BLaER1 (cell line): ENCODE measurements around the gene CDH23.

Source experiments
- H3K27ac ChIP-seq: shearing (Covaris generic); formaldehyde crosslinking; 2 replicates; pipeline ENCODE4 v1.8.1; 2022
- H3K27me3 ChIP-seq: shearing (Covaris generic); formaldehyde crosslinking; 2 replicates; pipeline ENCODE4 v1.8.1; 2022
- H3K36me3 ChIP-seq: shearing (Covaris generic); formaldehyde crosslinking; 2 replicates; pipeline ENCODE4 v1.8.1; 2022
- H3K4me1 ChIP-seq: shearing (Covaris generic); formaldehyde crosslinking; 2 replicates; pipeline ENCODE4 v1.8.1; 2022
- H3K4me2 ChIP-seq: shearing (Covaris generic); formaldehyde crosslinking; 2 replicates; pipeline ENCODE4 v1.8.1; 2022
- H3K4me3 ChIP-seq: shearing (Covaris generic); formaldehyde crosslinking; 2 replicates; pipeline ENCODE4 v1.8.1; 2022
- H3K9ac ChIP-seq: shearing (Covaris generic); formaldehyde crosslinking; 2 replicates; pipeline ENCODE4 v1.8.1; 2022
- H3K9me3 ChIP-seq: shearing (Covaris generic); formaldehyde crosslinking; 2 replicates; pipeline ENCODE4 v1.8.1; 2022
- H4K20me1 ChIP-seq: shearing (Covaris generic); formaldehyde crosslinking; 2 replicates; pipeline ENCODE4 v1.8.1; 2022
- Cebpa-rat ChIP-seq: shearing (Covaris generic); IDR thresholded peaks from 2 replicates; pipeline ENCODE4 v1.8.1; 2022

CDH23 gene

DNA sequence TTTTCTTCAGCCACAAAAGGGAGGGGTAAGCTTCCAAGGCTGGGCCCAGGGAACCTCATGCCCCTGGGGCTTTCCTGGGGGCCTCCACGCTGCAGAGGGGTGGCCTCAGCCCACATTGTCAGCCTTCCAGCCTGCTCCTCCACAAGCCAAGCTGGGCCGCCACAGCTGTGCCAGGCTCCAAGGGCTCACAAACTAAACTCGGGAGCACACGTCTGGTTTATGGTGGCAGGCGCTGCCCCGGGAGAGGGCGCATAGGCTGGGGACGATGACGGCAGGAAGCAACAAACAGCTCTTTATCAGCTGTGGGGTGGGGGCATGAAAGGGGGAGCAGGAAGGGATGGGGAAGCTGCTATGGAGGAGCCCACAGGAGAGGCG, 6.3 kb upstream of the CDH23 start:
- peak overlapping the region; percentile 75 for H3K4me2 ChIP-seq
- peak overlapping the region; percentile 11; the same call in 1 of the 2 replicates for H3K9ac ChIP-seq
- H3K36me3 ChIP-seq, result no peaks in the 10 kb centered on the region
- H3K4me1 ChIP-seq, result peaks cover 28% of the 10 kb centered on the region
- H3K27me3 ChIP-seq, result 0 out of 2 replicates have a peak, but pooled peaks cover 6% of the 10 kb centered on the region
- 0 out of 2 replicates have a peak overlapping the region, but pooled peaks have one; percentile 0 for H3K27ac ChIP-seq
- TF ChIP-seq Cebpa-rat, result no peak
- no peaks in the 10 kb centered on the region for H4K20me1 ChIP-seq
- H3K4me3 ChIP-seq, result no peak overlapping the region
- no peaks in the 10 kb centered on the region for H3K9me3 ChIP-seq

DNA sequence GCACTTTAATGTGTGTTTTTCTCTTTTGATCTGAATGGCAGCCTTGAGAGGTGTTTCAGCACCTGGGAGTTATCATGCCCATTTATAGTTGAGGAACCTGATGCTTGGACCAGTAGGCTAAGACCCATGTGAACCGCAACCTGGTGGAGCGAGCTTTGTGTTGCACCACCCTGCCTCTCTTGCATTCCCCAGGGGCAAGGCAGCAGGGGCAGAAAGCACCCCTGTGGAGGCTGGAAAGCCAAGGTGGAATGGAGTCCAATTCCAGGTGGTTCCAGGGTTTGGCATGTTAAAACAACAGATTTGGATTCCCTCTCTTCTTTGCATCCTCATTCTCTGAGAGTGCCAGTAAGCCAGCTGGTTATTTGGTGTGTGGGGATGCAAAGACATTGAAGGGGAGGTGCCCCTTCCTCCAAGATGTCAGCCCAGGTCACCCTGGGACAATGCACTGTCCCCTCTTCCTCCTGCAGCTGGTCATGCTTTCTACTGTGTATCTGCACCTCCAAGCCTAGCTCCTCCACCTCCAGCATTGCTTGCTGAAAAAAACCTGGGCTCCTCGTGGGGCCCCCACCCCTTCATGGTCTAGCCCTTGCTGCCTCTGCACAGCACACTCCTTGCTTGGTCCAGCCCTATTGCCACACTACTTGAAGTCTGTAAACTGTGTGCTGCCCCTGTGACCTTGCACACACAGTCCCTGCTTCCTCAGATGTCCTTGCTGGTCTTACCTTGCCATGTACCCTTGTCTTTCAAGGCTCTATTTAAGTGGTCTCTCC, 5.6 kb upstream of the CDH23 start:
- H4K20me1 ChIP-seq, result no peaks in the 10 kb centered on the region
- H3K9me3 ChIP-seq, result no peaks in the 10 kb centered on the region
- peak overlapping the region; percentile 11; the same call in 1 of the 2 replicates for H3K9ac ChIP-seq
- TF ChIP-seq Cebpa-rat, result no peak
- peaks cover 34% of the 10 kb centered on the region for H3K4me1 ChIP-seq
- no peak overlapping the region for H3K27ac ChIP-seq
- no peak overlapping the region for H3K4me3 ChIP-seq
- H3K27me3 ChIP-seq, result 0 out of 2 replicates have a peak, but pooled peaks cover 10% of the 10 kb centered on the region
- peak overlapping the region; percentile 75 for H3K4me2 ChIP-seq
- H3K36me3 ChIP-seq, result no peaks in the 10 kb centered on the region

DNA sequence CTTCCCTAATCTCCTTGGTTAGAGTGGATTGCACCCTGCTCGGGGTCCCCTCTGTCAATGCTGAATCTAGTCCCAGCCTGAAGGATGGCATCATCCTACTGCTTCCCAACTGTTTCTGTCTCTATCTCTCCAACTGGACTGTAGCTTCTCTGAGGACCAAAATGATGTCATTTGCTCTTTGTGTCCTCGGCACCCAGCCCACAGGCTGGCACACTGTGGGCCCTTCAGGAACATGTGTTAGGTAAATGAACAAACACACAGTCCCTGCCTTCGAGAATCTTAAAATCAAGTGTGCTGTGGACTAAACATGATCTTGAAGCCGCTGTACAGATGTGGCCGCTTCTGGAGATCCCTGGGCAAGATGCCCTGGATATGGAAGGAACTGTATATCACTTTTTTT, 5.0 kb upstream of the CDH23 start:
- no peak overlapping the region for H3K27ac ChIP-seq
- H3K4me3 ChIP-seq, result no peak overlapping the region
- H4K20me1 ChIP-seq, result no peaks in the 10 kb centered on the region
- H3K27me3 ChIP-seq, result peaks cover 14% of the 10 kb centered on the region; the same call in 1 of the 2 replicates
- no peak overlapping the region; the same call in 1 of the 2 replicates for H3K4me2 ChIP-seq
- no peaks in the 10 kb centered on the region for H3K36me3 ChIP-seq
- peaks cover 35% of the 10 kb centered on the region for H3K4me1 ChIP-seq
- H3K9ac ChIP-seq, result no peak overlapping the region
- no peaks in the 10 kb centered on the region for H3K9me3 ChIP-seq
- TF ChIP-seq Cebpa-rat, result no peak

DNA sequence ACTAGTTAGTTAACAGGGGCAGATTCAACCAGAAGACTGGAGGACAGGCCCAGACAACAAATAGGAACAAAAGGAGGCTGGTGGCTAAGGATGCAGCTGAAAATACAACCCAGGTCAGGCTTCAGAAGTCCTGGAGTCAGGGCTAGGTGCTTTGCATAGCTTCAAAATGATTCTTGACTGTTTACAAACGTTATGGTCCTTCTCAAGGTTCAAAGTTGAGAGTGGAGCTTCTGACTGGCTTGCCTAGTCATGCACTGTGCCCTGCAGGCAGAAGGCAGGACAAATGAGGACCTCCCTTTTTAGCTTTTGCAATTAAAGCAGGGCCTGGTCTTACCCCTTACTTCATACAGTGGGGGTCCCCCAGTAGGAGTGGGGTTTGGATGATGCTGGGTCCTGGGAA, 4.4 kb upstream of the CDH23 start:
- no peaks in the 10 kb centered on the region for H3K9me3 ChIP-seq
- no peaks in the 10 kb centered on the region for H3K36me3 ChIP-seq
- H3K4me3 ChIP-seq, result no peak overlapping the region
- no peak for TF ChIP-seq Cebpa-rat
- H3K4me1 ChIP-seq, result peaks cover 40% of the 10 kb centered on the region
- 0 out of 2 replicates have a peak overlapping the region, but pooled peaks have one; percentile 7 for H3K4me2 ChIP-seq
- H4K20me1 ChIP-seq, result peaks cover 3% of the 10 kb centered on the region
- peaks cover 20% of the 10 kb centered on the region for H3K27me3 ChIP-seq
- H3K9ac ChIP-seq, result no peak overlapping the region
- H3K27ac ChIP-seq, result no peak overlapping the region

DNA sequence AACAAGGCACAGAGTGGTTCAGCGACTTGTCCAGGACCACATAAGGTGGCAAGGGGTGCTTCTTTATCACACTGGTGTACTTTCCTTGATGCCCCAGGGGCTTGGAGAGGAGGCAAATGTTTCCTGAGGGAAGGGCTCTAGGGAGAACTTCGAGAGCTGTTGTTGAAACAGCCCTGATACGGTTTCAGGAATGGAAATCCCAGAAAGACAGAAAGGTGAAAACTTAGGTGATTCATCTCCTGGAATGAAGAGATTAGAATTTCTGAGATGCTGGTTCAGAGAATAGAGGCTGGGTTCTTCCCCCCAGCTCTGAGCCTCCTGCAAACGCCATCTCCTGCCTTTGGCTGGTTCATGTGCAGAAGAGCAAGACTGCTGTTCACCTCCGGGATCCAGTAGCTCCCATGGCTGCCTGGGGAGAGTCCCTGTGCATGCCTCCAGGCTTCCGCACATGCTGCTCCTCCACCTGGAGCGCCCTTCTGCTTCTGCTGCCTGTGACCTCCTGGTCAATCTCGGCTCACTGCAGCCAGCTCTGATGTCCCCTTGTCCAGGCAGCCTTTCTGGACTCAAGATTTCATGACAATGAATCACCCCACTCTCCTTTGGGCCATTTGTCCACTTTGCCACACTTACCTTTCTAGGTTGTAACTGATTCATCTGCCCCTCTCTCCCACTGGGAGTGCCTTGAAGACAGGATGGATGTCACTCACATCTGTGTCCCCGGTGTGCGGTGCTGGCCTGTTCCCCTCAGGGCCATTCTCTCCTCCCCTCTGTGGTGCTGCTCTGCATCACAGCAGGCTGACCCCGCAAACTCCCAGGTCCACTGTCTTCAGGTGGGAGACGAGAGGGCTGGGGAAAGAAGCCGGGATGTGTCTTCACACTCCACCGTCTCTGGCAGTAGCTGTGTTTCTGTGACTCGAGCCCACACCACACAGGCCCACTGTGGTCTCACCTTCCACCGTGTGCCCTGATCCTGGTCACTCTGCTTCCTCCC, 3.6 kb upstream of the CDH23 start:
- H3K36me3 ChIP-seq, result no peaks in the 10 kb centered on the region
- 0 out of 2 replicates have a peak overlapping the region, but pooled peaks have one; percentile 7 for H3K4me2 ChIP-seq

DNA sequence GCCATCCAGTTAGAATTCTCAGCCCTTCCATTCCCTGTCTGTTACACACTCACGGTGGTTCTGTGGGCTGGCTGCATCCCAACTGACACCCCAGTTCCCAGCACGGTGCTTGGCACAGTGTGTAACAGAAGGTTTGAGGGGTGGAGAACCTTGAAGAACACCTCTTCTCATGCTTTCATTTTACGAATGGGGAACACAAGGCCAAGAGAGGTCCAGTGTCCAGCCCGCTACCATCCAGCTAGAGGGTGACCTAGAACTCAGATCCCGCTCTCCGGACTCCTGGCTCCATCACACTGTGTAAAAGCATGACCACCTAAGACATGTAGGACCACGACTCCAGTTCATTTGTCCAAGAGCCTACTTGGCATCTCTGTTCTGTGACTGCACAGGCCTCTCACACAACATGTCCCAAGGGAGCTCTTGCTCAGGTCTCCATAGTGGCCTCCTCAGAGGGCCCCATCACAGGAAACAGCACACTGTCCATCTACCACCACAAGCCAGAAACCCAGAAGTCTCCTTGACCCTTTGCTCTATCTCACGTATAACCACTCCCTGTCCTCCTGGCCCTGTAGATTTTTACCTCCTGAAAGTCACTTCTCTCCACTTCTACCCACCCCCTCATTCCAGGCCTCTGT, 2.8 kb upstream of the CDH23 start:
- TF ChIP-seq Cebpa-rat, result no peak
- peaks cover 37% of the 10 kb centered on the region for H3K27me3 ChIP-seq

More for the DNA sequence above, 3.6 kb upstream of the CDH23 start:
- no peak for TF ChIP-seq Cebpa-rat
- Histone ChIP-seq H3K9ac (no peak overlapping the region), H4K20me1 (peaks cover 10% of the 10 kb centered on the region), H3K27me3 (peaks cover 28% of the 10 kb centered on the region), H3K9me3 (no peaks in the 10 kb centered on the region), H3K4me1 (peaks cover 48% of the 10 kb centered on the region), H3K4me3 (no peak overlapping the region), H3K27ac (no peak overlapping the region)

DNA sequence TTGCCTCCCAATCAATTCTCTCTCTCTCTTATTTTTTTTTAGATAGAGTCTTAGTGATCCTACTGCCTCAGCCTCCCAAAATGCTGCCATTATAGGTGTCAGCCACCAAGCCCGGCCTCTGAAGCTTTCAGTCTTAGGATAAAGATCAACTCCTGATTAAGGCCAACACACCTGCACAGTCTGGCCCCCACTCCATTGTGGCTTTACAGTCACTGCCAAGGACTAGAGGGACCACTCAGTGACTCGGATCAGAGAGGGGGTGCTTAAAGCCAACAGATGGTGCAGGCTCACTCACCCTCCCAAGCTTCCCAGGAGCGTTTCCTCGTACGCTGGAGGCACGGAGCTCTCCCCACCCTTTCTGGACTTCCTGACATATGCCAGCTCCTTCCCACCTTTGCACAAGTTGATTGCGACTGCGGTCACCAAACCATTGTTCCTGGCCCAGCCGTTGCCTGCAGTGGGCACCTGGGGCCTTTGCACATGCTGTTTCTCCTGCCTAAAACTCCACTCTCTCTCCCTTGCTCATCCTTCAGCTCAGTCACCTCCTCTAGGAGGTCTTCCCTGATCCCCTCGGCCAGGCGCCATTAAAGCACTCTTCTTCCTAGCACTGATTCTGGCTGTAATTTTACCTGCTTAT, 1.7 kb upstream of the CDH23 start:
- Histone ChIP-seq H3K9ac (no peak overlapping the region), H3K4me3 (no peak overlapping the region), H3K27ac (no peak overlapping the region), H3K27me3 (peaks cover 47% of the 10 kb centered on the region), H3K4me1 (peaks cover 44% of the 10 kb centered on the region), H4K20me1 (peaks cover 16% of the 10 kb centered on the region), H3K36me3 (no peaks in the 10 kb centered on the region), H3K4me2 (no peak overlapping the region), H3K9me3 (no peaks in the 10 kb centered on the region)
- TF ChIP-seq Cebpa-rat, result no peak

More for the DNA sequence above, 2.8 kb upstream of the CDH23 start:
- Histone ChIP-seq H3K4me2 (no peak overlapping the region), H3K4me3 (no peak overlapping the region), H3K4me1 (peaks cover 48% of the 10 kb centered on the region), H3K9me3 (no peaks in the 10 kb centered on the region), H3K9ac (no peak overlapping the region), H3K27ac (no peak overlapping the region), H4K20me1 (peaks cover 16% of the 10 kb centered on the region), H3K36me3 (no peaks in the 10 kb centered on the region)

DNA sequence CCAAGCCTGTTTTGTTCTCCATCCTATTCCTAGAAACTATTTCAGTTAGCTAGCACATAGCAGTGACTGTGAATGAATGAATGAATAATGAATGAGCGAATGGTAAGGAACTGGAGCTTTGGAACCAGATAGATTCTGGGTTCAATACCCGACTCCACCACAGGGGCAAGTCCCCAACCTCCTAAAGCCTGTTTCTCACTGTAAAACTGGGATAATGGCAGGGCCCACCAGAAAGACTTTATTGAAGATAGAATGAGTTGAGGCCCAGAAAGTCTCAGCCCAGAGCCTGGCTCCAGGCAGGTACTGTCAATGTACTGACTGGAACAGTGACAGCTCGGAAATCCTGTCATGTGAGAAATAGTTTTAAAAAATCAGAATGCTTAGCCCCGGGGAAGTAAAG, 1.1 kb upstream of the CDH23 start:
- Histone ChIP-seq H3K9me3 (no peaks in the 10 kb centered on the region), H3K4me2 (peak overlapping the region; percentile 90), H3K4me1 (peaks cover 38% of the 10 kb centered on the region), H3K27me3 (peaks cover 52% of the 10 kb centered on the region), H3K36me3 (no peaks in the 10 kb centered on the region), H3K27ac (no peak overlapping the region), H3K4me3 (no peak overlapping the region; the same call in 1 of the 2 replicates), H4K20me1 (peaks cover 16% of the 10 kb centered on the region), H3K9ac (no peak overlapping the region)
- no peak for TF ChIP-seq Cebpa-rat
